ENCODE data around the gene DOCK6.
"Not testable (repeated sequence)": the region's sequence is repeated elsewhere in the genome, so short reads cannot be mapped to it uniquely, and the experiment has no call there.

DOCK6 gene

DNA sequence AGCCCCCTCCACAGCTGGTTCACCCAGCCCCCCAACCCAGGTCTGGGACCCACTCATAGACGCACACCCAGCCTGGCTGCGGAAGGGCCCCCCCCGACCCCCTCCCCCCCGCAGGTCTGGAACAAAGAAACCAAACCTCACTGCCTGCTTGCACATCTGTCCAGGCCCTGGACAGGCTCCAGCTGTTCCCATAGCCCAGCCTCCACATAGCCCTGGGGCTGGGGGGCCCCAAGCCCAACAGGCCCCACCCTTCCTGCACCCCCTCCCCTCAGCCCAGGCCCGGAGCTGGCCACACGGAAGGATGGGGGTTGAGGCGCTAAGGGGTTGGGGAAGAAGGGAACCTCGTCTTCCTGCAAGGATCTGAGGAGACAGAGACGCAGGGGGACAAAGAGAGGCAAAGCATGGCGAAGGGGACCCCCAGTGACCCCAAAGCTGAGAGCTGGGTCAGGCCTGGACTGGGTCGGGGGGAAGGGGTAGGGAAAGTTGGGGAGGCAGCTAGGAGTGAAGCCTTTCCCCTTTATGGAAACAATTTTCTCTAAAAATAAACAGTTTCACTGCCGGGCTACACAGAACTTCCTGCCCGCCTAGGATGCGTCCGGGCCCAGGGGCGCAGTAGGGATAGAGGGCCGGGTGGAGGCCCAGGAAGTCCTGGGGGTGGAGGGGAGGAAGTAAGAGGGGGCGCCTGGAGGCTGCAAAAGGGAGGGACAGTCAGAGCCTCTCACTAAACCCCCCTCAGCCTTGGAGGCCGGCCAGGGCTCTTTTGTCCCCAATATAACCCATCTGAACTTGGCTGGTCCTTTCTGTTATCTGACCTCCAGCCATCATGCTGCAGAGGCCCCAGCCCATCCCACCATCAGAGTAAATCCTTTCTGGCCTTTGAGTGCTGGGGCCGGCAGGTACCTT, 67.4 kb downstream of the DOCK6 start:
- no peak for DNase-seq

DNA sequence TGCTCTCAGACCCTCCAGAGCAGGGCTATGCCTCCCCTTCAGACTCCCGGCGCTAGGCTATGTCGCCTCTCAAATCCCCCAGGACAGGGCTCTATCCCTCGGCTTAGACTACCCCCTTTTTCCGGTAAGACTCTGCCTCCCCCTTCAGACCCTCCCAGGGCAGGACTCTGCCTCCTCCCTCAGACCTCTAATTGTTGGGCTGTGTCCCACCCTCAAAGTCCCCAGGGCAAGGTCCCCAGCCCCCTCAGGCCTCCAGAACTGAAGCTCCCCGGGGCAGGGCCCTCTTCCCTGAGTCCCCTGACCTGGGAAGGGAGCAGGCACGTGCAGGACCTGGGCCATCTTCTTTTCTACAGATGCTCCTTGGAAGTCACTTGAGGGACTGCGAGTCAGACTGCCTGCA, 68.2 kb downstream of the DOCK6 start:
- DNase-seq, result no peak

DNA sequence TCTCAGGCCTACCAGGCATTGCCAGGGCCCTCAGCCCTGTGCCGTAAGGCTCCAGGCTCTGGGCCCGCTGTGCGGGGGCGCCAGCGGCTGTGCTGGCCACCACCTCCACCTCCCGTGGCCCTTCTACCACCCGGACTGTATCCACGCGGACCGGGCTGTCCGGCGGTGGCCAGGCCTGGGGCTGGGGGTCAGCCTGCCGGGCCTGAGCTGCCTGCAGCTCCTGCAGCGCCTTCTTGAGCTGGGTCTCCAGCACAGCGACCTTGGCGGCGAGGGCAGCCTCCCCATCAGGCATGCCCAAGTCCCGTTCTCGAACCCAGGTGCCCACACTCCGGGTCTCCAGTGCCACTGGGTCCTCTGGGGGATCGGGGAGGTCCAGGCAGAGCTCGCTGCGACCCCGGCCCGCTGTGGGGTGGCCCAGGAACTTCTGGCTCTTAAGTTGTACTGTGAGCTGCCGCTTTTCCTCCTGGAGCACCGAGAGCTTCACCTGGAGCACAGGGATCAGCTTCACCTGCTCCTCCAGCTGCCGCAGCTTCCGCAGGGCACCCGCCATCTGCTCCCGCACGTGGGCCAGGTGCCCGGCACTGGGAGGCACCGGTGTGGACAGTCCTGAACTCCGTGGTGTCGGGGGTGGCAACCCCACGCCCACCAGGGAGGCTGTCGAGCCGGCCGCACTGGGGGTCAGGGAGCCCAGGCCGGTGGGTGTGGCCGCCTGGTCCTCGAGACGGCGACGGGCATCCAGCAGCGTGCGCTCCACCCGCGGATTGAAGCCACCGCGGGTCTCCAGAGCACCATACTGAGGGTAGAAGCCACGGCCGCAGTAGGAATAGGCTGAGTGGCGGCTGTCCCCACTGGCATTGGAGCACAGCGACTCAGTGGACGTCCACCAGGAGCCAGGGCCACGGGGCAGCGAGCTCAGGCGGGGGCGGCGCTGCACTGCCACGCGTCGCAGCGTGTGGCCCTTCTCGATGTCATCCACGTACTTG, 69.1 kb downstream of the DOCK6 start:
- DNase-seq, result no peak

DNA sequence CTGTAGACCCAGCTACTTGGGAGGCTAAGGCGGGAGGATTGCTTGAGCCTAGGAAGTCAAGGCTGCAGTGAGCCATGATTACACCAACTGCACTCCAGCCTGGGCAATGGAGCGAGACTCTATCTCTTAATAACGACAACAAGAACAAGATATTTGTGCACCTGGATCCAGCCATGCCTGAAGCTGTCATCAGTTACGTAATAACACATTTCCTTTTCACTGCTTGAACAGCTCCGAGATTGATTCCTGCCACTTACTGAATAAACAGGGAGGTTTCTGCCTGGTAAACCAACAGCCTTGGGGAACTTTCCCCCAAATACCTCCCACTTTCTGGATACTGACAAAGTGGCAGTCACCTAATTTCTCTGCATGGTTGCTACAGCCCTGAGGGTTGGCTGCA, 70.4 kb downstream of the DOCK6 start:
- no peak for DNase-seq

DNA sequence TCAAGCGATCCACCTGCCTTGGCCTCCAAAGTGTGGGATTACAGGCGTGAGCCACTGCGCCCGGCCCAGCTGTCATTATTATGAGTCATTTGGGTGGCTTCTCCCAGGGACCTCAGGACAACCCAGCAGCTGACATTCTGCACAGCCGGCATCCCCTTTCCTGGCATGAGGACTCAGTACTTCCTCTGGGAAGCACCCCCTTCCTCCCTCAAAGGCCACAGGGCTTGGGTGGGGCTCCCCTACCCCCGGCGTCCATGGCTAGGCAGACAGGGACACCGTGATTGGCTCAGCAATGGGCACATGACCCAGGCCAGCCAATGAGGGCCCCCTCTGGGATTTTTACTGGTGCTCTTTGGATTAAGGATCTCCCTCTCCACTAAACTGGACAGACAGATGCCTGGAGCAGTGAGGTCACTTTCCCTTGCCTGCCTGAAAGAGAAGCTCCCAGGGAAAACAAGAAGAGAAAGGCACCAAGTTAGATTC, 71.0 kb downstream of the DOCK6 start:
- DNase-seq, result no peak

DNA sequence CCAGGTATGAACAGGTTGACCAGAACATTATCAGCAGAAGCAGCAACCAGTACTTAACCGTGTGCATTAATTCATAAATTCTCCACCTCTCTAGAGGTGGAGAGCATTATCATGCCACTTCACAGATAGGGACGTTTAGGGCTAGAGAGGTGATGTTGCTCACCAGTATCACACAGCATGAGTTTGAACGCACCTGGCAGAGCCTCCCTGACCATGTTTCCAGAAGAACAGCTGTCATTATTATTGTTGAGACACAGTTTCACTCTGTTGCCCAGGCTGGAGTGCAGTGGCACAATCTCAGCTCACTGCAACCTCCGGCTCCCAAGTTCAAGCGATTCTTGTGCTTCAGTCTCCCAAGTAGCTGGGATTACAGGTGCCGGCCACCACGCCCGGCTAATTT, 71.8 kb downstream of the DOCK6 start:
- no peak for DNase-seq

DNA sequence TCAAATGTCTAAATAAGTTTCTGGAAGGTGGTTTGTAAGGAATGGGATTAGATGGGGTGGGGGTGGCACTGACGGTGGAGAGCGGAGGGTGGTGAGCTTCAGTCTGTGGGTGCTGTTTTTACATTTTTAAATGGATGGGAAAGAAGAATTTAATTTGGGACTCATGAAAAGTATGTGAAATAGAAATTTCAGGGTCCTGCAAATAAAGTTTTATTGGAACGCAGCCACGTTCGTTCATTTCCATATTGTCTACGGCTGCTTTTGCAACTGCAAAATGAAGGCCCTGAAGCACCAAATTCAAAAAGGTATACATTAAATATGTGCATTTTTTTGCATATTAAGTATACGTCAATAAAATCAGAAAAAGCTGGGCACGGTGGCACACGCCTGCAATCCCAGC, 74.9 kb downstream of the DOCK6 start:
- no peak for DNase-seq

DNA sequence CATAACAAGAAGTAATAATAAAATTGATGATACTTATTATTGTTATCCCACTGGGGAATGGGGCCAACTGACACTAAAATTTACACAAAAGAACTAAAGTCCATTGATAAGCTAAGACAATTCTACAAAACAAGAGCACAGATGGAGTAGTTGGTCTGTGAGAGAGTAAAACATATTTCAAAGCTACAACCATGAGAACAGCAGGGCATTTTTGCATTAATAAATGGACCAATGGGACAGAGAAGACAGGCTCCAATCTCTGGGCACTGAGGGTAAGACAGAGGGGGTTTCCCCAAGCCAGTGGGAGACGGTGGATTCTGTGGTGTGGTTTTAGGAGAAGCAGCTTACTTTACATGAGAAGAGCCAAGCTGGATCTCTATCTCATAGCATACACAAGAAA, 79.3 kb downstream of the DOCK6 start:
- DNase-seq, result no peak

DNA sequence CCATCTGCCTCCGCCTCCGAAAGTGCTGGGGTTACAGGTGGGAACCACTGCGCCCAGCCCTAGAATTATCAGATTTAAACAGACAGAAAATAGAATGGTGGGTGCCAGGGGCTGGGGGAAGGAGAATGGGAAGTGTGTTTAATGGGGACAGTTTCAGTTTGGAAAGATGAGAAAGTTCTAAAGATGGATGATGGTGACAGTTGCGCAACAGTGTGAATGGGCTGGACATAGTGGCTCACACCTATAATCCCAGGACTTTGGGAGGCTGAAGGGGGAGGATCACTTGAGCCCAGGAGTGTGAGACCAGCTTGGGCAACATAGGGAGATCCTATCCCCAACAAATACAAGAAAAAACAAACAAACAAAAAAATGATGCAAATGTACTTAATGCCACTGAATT, 80.8 kb downstream of the DOCK6 start:
- DNase-seq, result no peak

DNA sequence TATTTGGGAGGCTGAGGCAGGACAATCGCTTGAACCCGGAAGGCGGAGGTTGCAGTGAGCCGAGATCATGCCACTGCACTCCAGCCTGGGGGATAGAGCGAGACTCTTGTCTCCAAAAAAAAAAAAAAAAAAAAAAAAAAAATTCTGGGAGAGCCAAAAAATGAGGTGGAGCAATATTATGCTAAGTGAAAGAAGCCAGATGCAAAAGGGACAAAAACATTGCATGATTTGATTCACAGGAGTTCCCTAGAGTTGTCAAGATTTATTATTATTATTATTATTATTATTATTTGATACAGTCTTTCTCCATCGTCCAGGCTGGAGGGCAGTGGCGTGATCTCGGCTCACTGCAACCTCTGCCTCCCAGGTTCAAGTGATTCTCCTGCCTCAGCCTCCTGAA, 81.3 kb downstream of the DOCK6 start:
- not testable (repeated sequence) for DNase-seq

DNA sequence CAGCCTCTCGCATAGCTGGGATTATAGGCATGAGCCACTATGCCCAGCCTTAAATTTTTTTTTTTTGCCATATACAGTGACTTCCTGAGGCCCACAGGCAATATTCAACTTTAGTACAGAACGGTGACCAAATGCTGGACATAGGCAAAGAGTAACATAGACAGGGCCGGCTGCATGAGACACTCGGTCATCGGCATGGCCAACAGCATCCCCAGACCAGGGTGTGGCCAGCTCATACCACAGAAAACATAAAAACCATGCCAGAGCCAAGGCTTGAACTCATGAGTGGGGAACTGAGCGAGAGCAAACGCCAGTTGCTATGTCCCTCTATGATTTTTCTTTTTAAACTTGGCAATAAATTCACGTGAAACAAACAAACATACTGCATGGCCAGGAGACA, 82.0 kb downstream of the DOCK6 start:
- DNase-seq, result no peak

DNA sequence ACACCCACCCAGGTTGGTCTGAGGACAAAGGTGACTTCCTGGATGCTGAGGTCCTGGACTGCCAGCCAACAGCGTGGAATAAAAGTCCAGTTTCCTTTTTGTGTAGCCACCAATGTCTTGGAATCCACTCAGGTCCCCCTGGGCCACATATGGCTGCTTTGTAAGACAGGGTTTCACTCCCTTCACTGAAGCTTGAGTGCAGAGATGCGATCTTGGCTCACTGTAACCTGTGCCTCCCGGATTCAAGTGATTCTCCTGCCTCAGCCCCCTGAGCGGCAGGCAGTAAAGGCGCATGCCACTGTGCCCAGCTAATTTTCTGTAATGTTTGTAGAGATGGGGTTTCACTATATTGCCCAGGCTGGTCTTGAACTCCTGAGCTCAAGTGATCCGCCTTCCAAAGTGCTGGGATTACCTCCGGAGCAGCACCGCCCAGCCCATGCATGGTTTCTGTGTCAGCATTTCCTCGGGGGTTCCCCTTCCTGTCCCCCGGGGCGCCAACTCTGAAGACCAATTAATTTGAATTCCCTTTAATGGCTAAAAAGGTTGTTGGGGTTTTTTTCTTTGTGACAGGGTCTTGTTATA, 82.5 kb downstream of the DOCK6 start:
- DNase-seq, result peak; percentile 28

DNA sequence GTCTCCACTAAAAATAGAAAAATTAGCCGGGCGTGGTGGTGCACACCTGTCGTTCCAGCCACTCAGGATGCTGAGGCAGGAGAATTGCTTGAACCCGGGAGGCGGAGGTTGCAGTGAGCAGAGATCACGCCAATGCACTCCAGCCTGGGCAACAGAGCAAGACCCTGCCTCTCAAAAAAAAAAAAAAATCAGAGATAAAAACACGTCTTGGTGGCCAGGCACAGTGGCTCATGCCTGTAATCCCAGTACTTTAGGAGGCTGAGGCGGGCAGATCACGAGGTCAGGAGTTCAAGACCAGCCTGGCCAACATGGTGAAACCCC, 83.2 kb downstream of the DOCK6 start:
- DNase-seq, result not testable (repeated sequence)

DNA sequence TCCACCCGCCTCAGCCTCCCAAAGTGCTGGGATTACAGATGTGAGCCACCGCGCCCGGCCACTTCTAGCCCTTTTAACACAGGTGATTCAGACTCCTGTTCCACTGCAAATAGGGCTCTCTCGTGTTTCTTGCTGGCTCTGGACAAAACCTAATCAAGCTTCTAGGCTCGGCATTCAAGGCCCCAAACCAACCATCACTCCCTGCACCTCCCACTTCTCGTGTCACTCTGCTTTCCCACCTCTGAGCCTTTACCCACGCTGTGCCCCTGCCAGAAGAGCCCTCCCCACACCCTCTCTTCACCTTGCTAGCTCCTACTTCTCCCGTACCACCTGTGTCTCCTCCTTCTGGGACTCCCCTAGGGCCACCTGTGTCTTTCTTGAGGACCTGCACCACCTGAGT, 84.7 kb downstream of the DOCK6 start:
- DNase-seq, result no peak

DNA sequence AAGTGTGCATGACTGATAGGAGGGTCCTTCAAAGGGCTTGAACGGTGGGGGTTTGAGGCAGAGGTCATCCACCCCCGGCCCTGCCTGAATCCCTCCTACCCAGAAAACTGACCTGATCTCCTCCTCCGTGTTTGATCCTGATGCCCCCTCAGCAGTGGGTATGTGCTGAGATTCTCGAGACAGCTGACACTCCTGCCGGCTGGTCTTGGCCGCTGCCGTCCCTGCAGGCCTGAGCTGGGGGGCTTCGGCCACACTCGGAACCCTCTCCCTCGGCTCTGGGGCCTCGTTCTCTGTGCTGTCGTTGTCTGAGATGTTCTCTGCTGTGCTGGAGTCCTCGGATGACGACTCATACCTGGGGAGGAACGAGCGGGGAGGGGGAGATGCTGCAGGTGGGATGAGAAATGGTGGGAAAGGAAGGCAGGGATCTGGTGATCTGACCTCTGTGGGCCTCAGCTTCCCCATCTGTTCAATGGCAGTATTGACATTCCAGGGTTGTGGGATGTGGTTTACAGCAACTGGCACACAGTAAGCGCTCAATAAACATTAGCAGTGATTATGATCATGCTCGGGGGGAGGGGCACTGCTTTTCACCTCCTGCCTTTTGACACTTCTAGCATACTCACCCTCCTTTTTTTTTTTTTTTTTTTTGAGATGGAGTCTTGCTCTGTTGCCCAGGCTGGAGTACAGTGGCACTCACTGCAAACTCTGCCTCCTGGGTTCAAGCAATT, 85.7 kb downstream of the DOCK6 start:
- no peak for DNase-seq

DNA sequence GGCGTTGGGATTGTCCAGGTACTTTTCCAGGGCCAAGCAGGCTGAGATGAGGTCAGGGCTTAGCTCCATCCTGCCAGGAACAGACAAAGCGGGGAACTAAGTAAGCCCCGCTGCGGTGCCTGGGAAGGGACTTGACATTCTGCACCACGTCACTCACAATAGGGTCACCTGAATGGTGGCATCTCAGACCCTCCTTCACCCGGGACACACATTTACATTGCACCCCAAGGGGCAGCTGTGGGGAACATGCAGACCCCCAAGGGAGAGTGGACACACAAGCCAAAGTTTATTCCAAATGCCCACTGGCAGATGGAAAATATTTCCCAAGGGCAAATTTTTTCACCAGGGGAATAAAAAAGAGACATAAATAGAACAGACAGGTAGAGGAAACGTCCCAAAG, 86.4 kb downstream of the DOCK6 start:
- no peak for DNase-seq

DNA sequence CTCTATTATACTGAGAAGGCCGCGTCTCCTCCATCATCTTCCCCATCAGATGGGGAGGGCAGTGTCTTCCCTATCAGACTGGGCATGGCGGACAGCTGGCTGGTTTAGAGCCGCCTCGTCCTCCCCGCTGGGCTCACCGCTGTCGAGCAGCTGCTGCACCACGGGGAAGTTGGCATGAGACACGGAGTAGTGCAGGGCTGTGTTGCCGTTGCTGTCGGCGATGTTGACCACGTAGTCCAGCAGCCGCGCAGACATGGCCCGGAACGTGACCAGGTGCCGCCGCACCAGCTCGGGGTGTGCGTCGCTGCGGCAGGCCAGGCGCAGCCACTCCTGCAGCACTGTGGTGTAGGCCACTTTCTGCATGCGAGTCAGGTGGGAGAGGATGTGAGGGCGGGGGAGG, 88.0 kb downstream of the DOCK6 start:
- no peak for DNase-seq

DNA sequence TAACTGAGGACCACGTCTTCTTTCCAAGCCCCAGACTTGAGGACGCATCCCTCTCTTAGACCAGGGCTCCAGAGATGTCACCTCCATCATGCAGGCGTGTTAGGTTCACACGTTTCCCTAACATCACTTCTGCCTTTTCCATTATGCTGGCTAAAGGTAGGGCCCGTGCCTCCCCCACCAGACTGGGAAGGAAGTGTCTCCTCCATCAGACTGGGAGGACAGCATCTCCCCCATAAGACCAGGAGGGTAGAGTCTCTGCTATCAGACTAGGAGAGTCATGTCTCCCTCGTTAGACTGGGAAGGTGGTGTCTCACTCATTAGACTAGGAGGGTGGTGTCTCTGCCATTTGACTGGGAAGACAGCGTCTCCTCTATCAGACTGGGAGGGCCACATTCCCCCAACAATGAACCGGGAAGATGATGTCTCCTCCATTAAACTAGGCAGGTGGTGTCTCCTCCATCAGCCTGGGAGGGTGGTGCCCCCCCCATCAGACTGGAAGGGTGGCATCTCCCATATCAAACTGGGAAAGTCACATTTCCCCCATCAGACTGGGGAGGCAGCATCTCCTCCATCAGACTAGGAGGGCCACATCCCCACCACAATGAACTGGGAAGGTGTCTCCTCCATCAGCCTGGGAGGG, 88.7 kb downstream of the DOCK6 start:
- no peak for DNase-seq

DNA sequence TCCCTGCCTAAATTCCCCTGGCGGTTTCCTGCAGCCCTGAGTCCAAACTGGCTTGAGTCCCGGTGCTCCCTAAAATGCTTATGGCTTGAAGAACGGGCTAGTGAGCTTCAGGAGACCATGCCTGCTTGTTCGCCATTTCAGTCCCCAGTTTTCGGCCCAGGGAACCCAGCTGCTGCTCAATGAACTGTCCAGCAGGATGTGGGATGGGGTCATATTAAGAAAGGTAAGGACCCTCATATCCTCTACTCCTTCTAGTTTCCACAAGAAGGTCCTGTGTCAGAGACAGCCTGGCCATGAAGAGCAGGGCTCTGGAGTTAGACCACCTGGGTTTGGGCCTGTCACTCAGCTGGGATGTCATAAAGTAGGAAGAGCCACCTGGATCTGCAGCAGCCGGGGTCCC, 89.7 kb downstream of the DOCK6 start:
- no peak for DNase-seq

DNA sequence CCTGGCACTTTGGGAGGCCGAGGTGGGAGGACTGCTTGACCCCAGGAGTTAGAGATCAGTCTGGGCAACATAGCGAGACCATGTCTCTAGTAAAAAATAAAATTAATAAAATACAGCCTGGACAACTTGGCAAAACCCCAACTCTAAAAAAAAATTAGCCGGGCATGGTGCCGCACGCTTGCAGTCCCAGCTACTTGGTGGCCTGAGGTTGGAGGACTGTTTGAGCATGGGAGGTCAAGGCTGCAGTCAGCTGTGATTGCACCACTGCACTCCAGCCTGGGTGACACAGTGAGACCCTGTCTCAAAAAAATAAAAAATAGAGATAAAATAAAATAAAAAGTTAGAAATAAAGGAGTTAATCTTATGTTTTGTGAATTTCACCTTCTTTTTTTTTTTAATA, 91.2 kb downstream of the DOCK6 start:
- no peak for DNase-seq

DNA sequence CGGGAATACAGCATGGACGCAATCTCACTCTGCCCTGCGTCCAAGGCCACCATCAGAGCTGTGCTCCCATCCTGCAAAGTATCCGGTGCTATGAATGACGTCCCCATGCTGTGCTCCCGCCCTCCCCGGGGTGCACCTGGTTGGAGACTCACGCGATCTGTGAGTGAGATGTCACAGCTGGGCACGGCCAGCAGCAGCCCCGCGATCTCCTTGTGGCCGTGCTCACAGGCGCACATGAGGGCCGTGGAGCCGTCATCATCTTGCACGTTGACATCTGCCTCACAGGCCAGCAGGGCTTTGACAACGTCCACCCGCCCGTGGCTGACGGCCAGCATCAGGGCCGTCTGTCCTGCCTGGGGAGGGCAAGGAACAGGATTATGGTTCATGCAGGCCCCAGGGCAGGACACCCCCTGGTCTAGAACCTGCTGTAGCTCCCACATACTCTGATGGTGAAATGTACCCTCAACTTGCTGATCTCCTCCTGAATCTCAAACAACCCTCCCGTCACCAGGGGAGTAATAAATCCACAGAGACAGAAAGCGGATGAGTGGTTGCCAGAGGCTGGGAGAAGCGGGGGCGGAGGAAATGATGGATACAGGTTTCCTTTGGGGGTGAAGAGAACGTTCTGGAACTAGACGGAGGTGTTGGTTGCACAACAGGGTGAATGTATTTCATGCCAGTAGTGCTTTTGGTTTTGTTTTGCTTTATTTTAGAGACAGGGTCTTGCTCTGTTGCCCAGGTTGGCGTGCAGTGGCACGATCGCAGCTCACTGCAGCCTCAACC, 92.2 kb downstream of the DOCK6 start:
- no peak for DNase-seq
